HAP-1 (cell line): ENCODE measurements around the gene C10orf71.

ENCODE experiments used
- DNase-seq, 2 experiments: peaks; one replicate each; pipeline ENCODE4 v3.0.0-alpha.2; 2016 to 2020; ENCODE audit warnings: low spot score in 2 of 2
- H3K27me3 ChIP-seq: fragments of 250-450 bp; sonication (Bioruptor Pico); 2 replicates; pipeline ENCODE4 v1.5.1; 2020; ENCODE audit warnings: low read depth, mild to moderate bottlenecking, moderate library complexity
- H3K36me3 ChIP-seq: fragments of 250-450 bp; sonication (Bioruptor Pico); replicated peaks from 2 replicates; pipeline ENCODE4 v1.5.1; 2020; ENCODE audit warnings: mild to moderate bottlenecking
- H3K4me1 ChIP-seq: fragments of 250-450 bp; sonication (Bioruptor Pico); 2 replicates; pipeline ENCODE4 v1.5.1; 2020; ENCODE audit warnings: mild to moderate bottlenecking
- H3K4me3 ChIP-seq: fragments of 250-450 bp; sonication (Bioruptor Pico); 2 replicates; pipeline ENCODE4 v1.5.1; 2020; ENCODE audit warnings: mild to moderate bottlenecking, moderate library complexity
- H3K9me3 ChIP-seq: fragments of 250-450 bp; sonication (Bioruptor Pico); 2 replicates; pipeline ENCODE4 v1.5.1; 2020; ENCODE audit warnings: mild to moderate bottlenecking, moderate library complexity
- in situ Hi-C: fragments of 300-500 bp; cut with MboI; formaldehyde crosslinking; loops from 3 replicates; pipeline ENCODE4 v1.14.3; 2020; ENCODE audit warnings: low sequenced_read_pairs, inconsistent platforms, mixed read lengths

Gene C10orf71

DNA sequence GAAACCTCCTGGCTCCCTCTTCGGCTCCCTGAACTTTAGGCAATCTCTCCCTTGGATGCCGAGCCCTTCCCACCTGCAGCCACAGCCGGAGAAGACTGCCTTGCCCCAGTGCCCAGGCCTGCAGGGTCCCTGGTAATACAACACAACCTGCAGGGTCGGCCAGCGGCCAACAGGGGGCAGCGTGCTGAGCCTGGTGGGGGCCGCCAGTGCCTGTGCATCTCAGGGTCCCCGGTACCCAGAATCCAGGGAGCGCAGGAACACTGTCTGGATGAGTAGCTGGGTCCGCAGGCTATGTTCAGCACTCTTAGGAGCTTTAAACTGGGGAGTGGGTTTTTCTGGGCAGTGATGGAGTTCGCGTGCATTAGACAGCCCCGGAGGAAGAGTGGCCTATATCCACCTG is 17.5 kb upstream of the C10orf71 start:
- Histone ChIP-seq H3K27me3 (no peaks in the 10 kb centered on the region), H3K4me1 (no peaks in the 10 kb centered on the region), H3K36me3 (no peaks in the 10 kb centered on the region), H3K4me3 (no peak overlapping the region), H3K9me3 (no peaks in the 10 kb centered on the region)
- peak in 1 of 2 experiments; percentile 21 for DNase-seq
- in situ Hi-C loops, result no loop called here

GRCh38 chr10:49282306-49282705 is 16.7 kb upstream of the C10orf71 start:
- Histone ChIP-seq H3K4me3 (no peak overlapping the region), H3K9me3 (no peaks in the 10 kb centered on the region), H3K27me3 (no peaks in the 10 kb centered on the region), H3K36me3 (no peaks in the 10 kb centered on the region), H3K4me1 (no peaks in the 10 kb centered on the region)
- in situ Hi-C loops, result no loop called here
- DNase-seq, result no peak

DNA sequence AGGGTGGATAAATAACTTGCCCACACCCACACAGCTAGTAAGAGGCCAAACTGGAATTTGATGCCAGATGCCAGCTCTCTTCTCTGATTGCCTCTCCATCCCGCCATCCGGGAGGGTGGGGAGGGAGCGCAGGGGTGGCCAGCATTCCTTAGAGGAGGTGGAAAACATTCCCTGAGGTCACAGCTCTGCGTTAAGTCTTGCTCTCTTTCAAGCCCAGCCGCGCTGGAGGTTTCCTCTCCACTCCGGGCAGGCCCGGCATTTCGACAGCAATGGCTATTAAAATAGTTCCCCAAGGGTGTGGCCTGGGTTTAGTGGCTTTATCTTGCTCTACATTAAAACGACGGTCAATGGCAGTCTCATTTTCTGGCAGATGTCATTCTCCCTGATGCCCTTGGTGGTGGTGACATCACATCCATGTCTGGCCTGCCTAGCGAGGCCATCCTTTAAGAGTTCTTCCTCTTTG is 16.1 kb upstream of the C10orf71 start:
- Histone ChIP-seq H3K27me3 (no peaks in the 10 kb centered on the region), H3K4me1 (no peaks in the 10 kb centered on the region), H3K4me3 (no peak overlapping the region), H3K9me3 (no peaks in the 10 kb centered on the region), H3K36me3 (no peaks in the 10 kb centered on the region)
- in situ Hi-C loops, result no loop called here
- no peak for DNase-seq

- no peaks in the 10 kb centered on the region for H3K4me1 ChIP-seq
- no peaks in the 10 kb centered on the region for H3K36me3 ChIP-seq
- H3K27me3 ChIP-seq, result no peaks in the 10 kb centered on the region
- no peak for DNase-seq
- H3K9me3 ChIP-seq, result no peaks in the 10 kb centered on the region
- in situ Hi-C loops, result no loop called here
- H3K4me3 ChIP-seq, result no peak overlapping the region
These were observed 15.5 kb upstream of the C10orf71 start for GRCh38 chr10:49283491-49283890.

DNA sequence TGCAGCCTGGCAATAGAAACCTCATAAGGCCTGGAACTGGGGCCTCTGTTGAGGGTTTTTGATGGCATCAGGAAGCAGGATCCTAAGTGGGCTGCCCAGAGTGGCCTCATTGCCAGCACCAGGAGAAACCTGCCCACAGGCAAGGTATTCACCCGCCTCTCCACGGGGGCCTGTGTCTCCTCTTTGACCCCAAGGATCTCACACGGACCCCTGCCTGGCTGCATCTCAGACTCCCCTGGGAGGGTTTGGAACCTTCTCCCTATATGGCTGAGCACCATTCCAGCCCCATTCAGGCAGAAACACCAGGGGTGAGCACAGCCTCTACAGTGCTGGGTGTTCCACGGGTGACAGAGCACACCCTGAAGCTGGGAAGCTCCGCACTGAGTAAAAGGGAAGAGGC is 14.6 kb upstream of the C10orf71 start:
- no peak overlapping the region for H3K4me3 ChIP-seq
- no peaks in the 10 kb centered on the region for H3K9me3 ChIP-seq
- no peaks in the 10 kb centered on the region for H3K27me3 ChIP-seq
- no peaks in the 10 kb centered on the region for H3K36me3 ChIP-seq
- H3K4me1 ChIP-seq, result no peaks in the 10 kb centered on the region
- in situ Hi-C loops, result no loop called here
- no peak for DNase-seq

DNA sequence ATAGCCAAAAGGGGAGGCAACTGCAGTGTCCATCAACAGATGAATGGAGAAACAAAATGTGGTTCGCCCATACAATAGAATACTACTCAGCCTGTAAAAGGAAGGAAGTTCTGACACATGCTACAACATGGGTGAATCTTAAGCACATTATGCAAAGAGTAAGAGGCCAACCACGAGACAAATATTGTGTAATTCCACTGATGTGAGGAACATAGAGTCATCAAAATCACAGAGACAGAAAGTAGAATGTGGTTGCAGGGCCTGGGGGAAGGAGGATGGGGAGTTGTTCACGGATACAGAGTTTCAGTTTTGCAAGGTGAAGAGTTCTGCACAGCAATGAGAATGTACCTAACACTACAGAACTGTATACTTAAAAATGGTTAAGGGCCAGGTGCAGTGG is 13.7 kb upstream of the C10orf71 start:
- no peaks in the 10 kb centered on the region for H3K4me1 ChIP-seq
- no peaks in the 10 kb centered on the region for H3K27me3 ChIP-seq
- no peaks in the 10 kb centered on the region for H3K9me3 ChIP-seq
- no peak overlapping the region for H3K4me3 ChIP-seq
- no peak for DNase-seq
- H3K36me3 ChIP-seq, result no peaks in the 10 kb centered on the region
- in situ Hi-C loops, result no loop called here

GRCh38 chr10:49286686-49287085 is 12.3 kb upstream of the C10orf71 start:
- Histone ChIP-seq H3K36me3 (no peaks in the 10 kb centered on the region), H3K9me3 (no peaks in the 10 kb centered on the region), H3K27me3 (no peaks in the 10 kb centered on the region), H3K4me1 (no peaks in the 10 kb centered on the region), H3K4me3 (no peak overlapping the region)
- no peak for DNase-seq
- in situ Hi-C loops, result no loop called here

DNA sequence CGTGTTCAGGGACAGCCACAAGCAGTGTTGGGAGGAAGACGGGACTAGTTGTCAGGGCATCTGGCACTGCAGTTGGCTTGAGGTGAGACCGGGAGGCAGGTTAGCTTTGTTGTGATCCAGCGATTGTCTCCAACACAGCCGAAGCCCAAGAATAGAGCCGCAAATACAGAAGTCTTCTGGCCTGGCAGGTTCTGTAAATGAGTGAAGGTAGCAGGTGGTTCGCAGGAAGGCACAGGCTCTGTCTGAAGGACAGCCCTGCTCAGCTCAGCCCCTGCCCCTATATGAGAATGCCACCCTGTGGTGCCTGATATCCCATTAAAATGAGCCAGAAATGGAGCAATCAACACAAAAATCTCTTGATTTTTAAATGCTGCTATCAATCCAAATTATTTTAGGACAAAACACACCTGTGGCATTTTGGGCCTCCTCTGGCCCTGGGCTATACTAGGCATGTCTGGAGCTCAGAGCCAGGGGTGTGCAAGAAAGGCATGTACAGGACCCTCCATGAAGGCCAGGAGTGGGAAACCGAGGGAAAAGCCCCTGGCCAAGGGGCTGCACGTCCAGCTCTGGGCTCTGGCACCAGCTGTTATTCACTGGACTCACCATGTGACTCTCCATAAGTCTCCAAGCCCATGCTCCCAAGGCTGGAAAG is 11.2 kb upstream of the C10orf71 start:
- H3K4me1 ChIP-seq, result no peaks in the 10 kb centered on the region
- in situ Hi-C loops, result no loop called here
- no peak for DNase-seq

GRCh38 chr10:49288341-49289065 is 10.5 kb upstream of the C10orf71 start:
- in situ Hi-C loops, result no loop called here
- no peak for DNase-seq
- Histone ChIP-seq H3K4me3 (no peak overlapping the region), H3K9me3 (no peaks in the 10 kb centered on the region), H3K36me3 (no peaks in the 10 kb centered on the region), H3K4me1 (no peaks in the 10 kb centered on the region), H3K27me3 (no peaks in the 10 kb centered on the region)

More for the DNA sequence above, 11.2 kb upstream of the C10orf71 start:
- Histone ChIP-seq H3K36me3 (no peaks in the 10 kb centered on the region), H3K27me3 (no peaks in the 10 kb centered on the region), H3K4me3 (no peak overlapping the region), H3K9me3 (no peaks in the 10 kb centered on the region)

GRCh38 chr10:49289480-49289879 is 9.5 kb upstream of the C10orf71 start:
- H3K36me3 ChIP-seq, result no peaks in the 10 kb centered on the region
- in situ Hi-C loops, result no loop called here
- H3K4me1 ChIP-seq, result no peaks in the 10 kb centered on the region
- no peak for DNase-seq
- H3K27me3 ChIP-seq, result no peaks in the 10 kb centered on the region
- no peaks in the 10 kb centered on the region for H3K9me3 ChIP-seq
- H3K4me3 ChIP-seq, result no peak overlapping the region

- Histone ChIP-seq H3K4me3 (no peak overlapping the region), H3K9me3 (no peaks in the 10 kb centered on the region), H3K4me1 (no peaks in the 10 kb centered on the region), H3K36me3 (no peaks in the 10 kb centered on the region), H3K27me3 (no peaks in the 10 kb centered on the region)
- in situ Hi-C loops, result no loop called here
- DNase-seq, result no peak
These were observed 8.8 kb upstream of the C10orf71 start for GRCh38 chr10:49290131-49290530.

- no peak for DNase-seq
- Histone ChIP-seq H3K4me3 (no peak overlapping the region), H3K9me3 (no peaks in the 10 kb centered on the region), H3K36me3 (no peaks in the 10 kb centered on the region), H3K27me3 (no peaks in the 10 kb centered on the region), H3K4me1 (no peaks in the 10 kb centered on the region)
- in situ Hi-C loops, result no loop called here
These were observed 8.4 kb upstream of the C10orf71 start for GRCh38 chr10:49290607-49291006.

GRCh38 chr10:49292565-49293207 is 6.3 kb upstream of the C10orf71 start:
- Histone ChIP-seq H3K4me3 (no peak overlapping the region), H3K9me3 (no peaks in the 10 kb centered on the region), H3K36me3 (no peaks in the 10 kb centered on the region), H3K27me3 (no peaks in the 10 kb centered on the region), H3K4me1 (no peaks in the 10 kb centered on the region)
- in situ Hi-C loops, result no loop called here
- DNase-seq, result no peak

DNA sequence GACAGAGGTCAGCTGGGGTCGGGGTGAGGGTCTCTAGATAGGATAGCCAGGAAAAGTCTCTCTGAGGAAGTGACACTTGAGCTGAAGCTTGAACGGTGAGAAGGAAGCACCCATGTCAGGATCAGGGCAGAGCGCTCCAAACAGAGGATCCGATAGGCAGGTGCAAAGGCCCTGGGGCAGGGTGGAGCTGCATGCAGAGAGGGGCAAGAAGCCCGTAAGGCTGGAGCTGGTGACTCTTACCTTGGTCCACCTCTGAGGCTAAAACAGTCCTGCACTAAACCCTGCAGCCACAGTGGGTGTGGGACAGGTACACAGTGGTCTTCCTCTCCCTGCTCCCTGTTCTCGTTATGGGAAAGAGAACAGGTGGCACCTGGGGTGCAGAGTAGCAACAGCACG is 5.8 kb upstream of the C10orf71 start:
- Histone ChIP-seq H3K9me3 (no peaks in the 10 kb centered on the region), H3K4me3 (no peak overlapping the region), H3K27me3 (no peaks in the 10 kb centered on the region), H3K4me1 (no peaks in the 10 kb centered on the region), H3K36me3 (no peaks in the 10 kb centered on the region)
- in situ Hi-C loops, result no loop called here
- no peak for DNase-seq
